ENCODE measurements around the gene IFT172.

IFT172 gene

DNA sequence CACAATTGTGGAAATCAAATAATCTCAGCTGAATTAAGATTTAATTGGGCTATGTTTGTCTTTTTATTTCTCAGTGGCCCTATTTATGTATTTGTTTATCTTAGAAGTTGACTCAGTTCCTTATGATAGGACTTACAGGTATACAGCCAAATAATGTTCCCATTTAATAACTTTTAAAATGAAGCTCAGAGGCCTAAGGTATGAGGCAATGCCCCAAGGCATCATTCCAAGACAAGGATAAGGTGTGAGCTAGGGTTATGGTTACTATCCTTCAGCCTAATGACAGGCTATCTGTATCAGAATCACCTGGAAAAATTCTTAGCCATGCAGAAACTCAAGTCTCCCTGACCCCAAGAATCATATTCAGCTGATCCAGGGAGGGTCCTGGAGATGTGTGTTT lies 68.5 kb downstream of the IFT172 start:
- DNase-seq = no peak

DNA sequence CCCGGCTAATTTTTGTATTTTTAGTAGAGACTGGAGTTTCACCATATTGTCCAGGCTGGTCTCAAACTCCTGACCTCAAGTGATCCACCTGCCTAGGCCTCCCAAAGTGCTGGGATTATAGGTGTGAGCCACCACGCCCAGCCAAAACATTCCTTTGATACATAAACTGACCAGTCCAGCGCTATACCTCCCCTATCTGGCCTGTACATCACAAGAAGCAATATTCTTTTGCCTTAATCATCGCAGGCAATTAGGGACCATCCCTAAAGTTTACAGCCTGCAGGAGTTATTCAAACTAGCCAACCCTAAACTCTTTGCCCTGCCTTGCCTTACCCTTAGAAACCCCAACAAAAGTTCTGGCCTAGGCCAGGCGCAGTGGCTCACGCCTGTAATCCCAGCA lies 73.4 kb downstream of the IFT172 start:
- DNase-seq = no peak

- no peak for DNase-seq
Measured at GRCh38 chr2:27412419-27413152, 77.0 kb downstream of the IFT172 start.

GRCh38 chr2:27409321-27410073 lies 80.0 kb downstream of the IFT172 start, which contains the start of gene PPM1G:
PPM1G (minus strand) TSS chr2:27409591; CDS start chr2:27409422, 169 bp downstream.
- peak; percentile 97 for DNase-seq

DNA sequence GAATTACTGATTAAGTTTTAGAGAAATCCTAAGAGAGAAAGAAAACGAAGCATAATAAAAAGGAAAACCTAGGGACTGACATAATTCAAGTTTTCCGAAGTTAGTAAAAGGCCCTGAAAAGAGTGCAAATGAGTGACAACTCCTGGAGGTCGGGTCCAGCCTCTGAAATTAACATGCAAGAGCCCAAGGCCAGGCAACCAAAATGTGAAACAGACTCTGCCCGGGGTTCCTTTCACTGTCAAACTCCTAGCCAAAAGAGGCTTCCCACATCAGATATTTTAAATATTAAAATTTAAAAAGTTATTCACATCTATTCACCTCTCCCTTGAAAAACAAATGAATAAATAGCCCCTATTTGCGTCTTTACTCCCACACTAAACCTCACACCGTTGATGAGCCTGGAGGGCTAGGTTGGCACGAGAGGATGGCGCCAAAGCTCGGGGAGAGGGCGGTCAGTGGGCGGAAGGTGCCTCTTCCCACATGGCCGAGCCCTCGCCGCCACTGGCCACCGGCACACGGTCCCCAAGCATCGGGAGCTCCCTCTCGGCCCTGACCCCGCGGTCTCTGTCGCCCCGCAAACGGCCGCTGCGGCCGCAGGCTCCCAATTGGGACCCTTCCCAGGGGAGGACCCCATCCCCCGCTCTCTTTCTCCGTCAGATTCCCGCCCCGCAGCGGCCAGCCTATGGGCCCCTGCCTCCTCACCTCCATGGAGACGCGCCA lies 80.8 kb downstream of the IFT172 start:
- DNase-seq = peak; percentile 30

- no peak for DNase-seq
Measured at GRCh38 chr2:27407798-27408491, 81.6 kb downstream of the IFT172 start.

DNA sequence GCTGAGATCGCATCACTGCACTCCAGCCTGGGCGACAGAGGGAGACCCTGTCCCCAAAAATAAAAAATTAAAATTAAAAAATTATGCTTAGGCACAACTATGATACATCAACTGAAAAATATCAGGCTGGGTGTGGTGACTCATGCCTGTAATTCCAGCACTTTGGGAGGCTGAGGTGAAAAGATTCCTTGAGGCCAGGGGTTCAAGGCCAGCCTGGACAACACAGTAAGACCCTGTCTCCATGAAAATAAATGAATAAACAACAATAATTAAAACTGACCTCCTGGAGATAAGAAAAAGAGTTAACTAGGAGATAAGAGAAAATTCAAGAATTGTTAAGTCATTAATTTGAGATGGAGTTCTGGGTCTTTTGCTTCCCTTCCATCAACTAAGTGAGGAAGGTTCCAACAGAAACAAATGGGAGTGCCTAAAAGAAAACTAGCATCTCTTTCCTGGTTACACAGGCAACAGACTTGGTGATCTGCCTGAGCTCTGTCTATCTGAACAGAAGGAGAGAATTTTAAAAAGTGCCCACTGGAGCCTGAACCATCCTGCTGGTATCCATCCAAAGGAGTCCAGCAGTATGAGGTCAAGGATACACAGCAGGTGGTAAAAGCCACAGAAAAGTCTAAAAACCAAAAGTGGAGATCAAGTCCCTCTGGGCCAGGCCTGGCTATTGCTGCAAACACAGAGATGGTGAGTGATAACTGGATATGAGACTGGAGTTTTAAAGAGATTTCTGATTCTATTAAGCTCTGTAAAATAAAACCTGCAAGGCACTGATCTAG lies 89.0 kb downstream of the IFT172 start:
- DNase-seq = no peak

GRCh38 chr2:27398962-27399361 lies 90.6 kb downstream of the IFT172 start:
- DNase-seq = no peak
